Heart right ventricle (tissue), 16 donors: ENCODE measurements around the gene ROR2. TPM values are rescaled to one million over a fixed set of nuclear protein-coding genes. Genes with fewer than 3 reads are reported as not detected.
A peak's percentile ranks its signal among the peaks of the same experiment; 100 is the strongest.

Experiments used
- ATAC-seq, 8 donors: fragments of 200-7000 bp; cut with Tn5 transposase; one replicate each; pipeline ENCODE4 v1.9.1; 2020; ENCODE audit warnings: mild to moderate bottlenecking in 8 of 8, moderate library complexity in 8 of 8, moderate number of reproducible peaks in 1 of 8
- DNase-seq, 2 donors: peaks; one replicate each; pipeline ENCODE4 v3.0.0-alpha.2; 2020
- H3K27ac ChIP-seq, 10 donors: fragments of 200-600 bp; sonication (generic) in 2 of 10; one replicate each; pipeline versions ENCODE4 v1.5.0 to v1.8.0; 2020 to 2022; ENCODE audit warnings: mild to moderate bottlenecking in 3 of 10
- H3K27me3 ChIP-seq, 7 donors: fragments of 200-600 bp; one replicate each; pipeline ENCODE4 v1.8.0; 2021 to 2022; ENCODE audit warnings: mild to moderate bottlenecking in 2 of 7
- H3K36me3 ChIP-seq, 9 donors: fragments of 200-600 bp; sonication (generic) in 1 of 9; one replicate each; pipeline versions ENCODE4 v1.5.0 to v1.8.0; 2020 to 2022; ENCODE audit warnings: mild to moderate bottlenecking in 2 of 9
- H3K4me1 ChIP-seq, 9 donors: fragments of 200-600 bp; sonication (generic) in 1 of 9; one replicate each; pipeline versions ENCODE4 v1.5.0 to v1.8.0; 2020 to 2022; ENCODE audit warnings: mild to moderate bottlenecking in 4 of 9
- H3K4me3 ChIP-seq, 10 donors: fragments of 200-600 bp; sonication (generic) in 2 of 10; one replicate each; pipeline versions ENCODE4 v1.5.0 to v1.8.0; 2020 to 2022; ENCODE audit warnings: mild to moderate bottlenecking in 7 of 10, moderate library complexity in 2 of 10
- H3K9me3 ChIP-seq, 11 donors: fragments of 200-600 bp in 10 of 11; sonication (generic) in 2 of 11; one replicate each; pipeline versions ENCODE4 v1.5.0 to v1.8.0; 2013 to 2022; ENCODE audit warnings: mild to moderate bottlenecking in 2 of 11, control low read depth in 1 of 11, moderate library complexity in 1 of 11
- CTCF ChIP-seq, 9 donors: fragments of 200-600 bp; sonication (generic) in 2 of 9; IDR thresholded peaks; one replicate each; pipeline versions ENCODE4 v1.5.0 to v1.8.0; 2021 to 2022; ENCODE audit warnings: antibody characterized with exemption in 9 of 9, mild to moderate bottlenecking in 5 of 9, moderate library complexity in 1 of 9
- WGBS, 2 donors: extraction: QIAGEN DNeasy Blood & Tissue Kit; methylation state at CpG; one replicate each; pipeline ENCODE4 v1.1.7; 2013; ENCODE audit warnings: inconsistent platforms in 1 of 2; 5-methylcytosine and 5-hydroxymethylcytosine counted together
- intact Hi-C, 10 donors: fragments of 100-400 bp; cut with DNase I; formaldehyde crosslinking; loops; one replicate each; pipeline versions ENCODE4 v1.11.1 to v1.14.2; 2022
- polyA plus RNA-seq, 2 donors: library from polyadenylated mRNA; stranded (reverse); fragments of 200-250 nt; gene quantifications; one replicate each; pipeline ENCODE4 v1.2.3, GENCODE V29; 2013
- total RNA-seq, 10 donors: library from RNA; stranded (reverse); fragmentation: NEBNext Ultra II Directional in 3 of 10; extraction: Animal tissue kit (Norgen Biotek cat#: 25700) in 3 of 10; gene quantifications; one replicate each; pipeline versions ENCODE4 v1.2.1 to v1.2.4, GENCODE V29; 2021 to 2023
- donor health status: Arrhythmogenic right ventricular cardiomyopathy.
- donor health status: ischemic (EF 13 %, LVEDD 7.1; RV severe dilation, severe dysfunction).
- donor health status: healthy with polysubstance abuse.
- donor health status: DM: no; HTN: yes; CAD: no.
- donor health status: DM: no; HTN: no; CAD: no.
- donor health status: ischemic (EF 25% LVEDD 6.9; RV normal size, moderate dysfunction).
- donor health status: ischemic (EF 25% LVEDD 5.7; RV mildly dilated, moderate dysfunction).
- donor health status: healthy.
- donor health status: DM: yes; HTN: yes; CAD: no.
- donor health status: Ischemic cardiomyopathy.
- donor health status: ischemic (EF 35%, LVEDD 5.7; RV mildly dilated, moderate dysfunction).
- donor health status: nonischemic (EF 11% LVEDD 7.7; RV severe dilation, severe dysfunction).
- donor health status: DM: yes; HTN: yes; CAD: no.
- donor health status: PGD.
- donor health status: ischemic (EF 29% LVEDD 5.4; RV normal size, mild dysfunction).
- donor health status: nonischemic (EF 23%, LVEDD 6.1; RV moderate dilation, normal function).

ROR2 gene
- total and polyA plus RNA-seq, 12 donors, result 0.11 to 1.4 (median 0.47) TPM

- H3K4me1 ChIP-seq, result peaks cover 0 to 19% (median 0%) of the 10 kb centered on the region in 9 donors
- H3K36me3 ChIP-seq, result no peaks in the 10 kb centered on the region
Observed at GRCh38 chr9:91886414-91887076, 63.5 kb downstream of the ROR2 start.

GRCh38 chr9:91885746-91886413 lies 64.1 kb downstream of the ROR2 start:
- Histone ChIP-seq H3K4me1 (peaks cover 0 to 19% (median 0%) of the 10 kb centered on the region in 9 donors), H3K27ac (peak overlapping the region in 1 of 10 donors; percentile 44), H3K9me3 (no peaks in the 10 kb centered on the region), H3K36me3 (no peaks in the 10 kb centered on the region), H3K4me3 (no peak overlapping the region), H3K27me3 (peaks cover 0 to 22% (median 10%) of the 10 kb centered on the region in 7 donors)
- no peak for DNase-seq
- ATAC-seq, result no peak
- TF ChIP-seq CTCF (IDR thresholded peaks at IDR 0.05), result no peak
- WGBS, 2 donors, result 74 to 82% methylated on average over 22 of the region's 22 CpGs
- intact Hi-C loops, result no loop called here

More at GRCh38 chr9:91886414-91887076, 63.5 kb downstream of the ROR2 start:
- TF ChIP-seq CTCF (IDR thresholded peaks at IDR 0.05), result no peak
- Histone ChIP-seq H3K4me3 (no peak overlapping the region), H3K9me3 (no peaks in the 10 kb centered on the region), H3K27me3 (peaks cover 0 to 22% (median 10%) of the 10 kb centered on the region in 7 donors), H3K27ac (peak overlapping the region in 1 of 10 donors; percentile 26)
- intact Hi-C loops, result no loop called here
- 54 to 56% methylated on average over 32 of the region's 32 CpGs for WGBS, 2 donors
- ATAC-seq (no peak), DNase-seq (no peak)

DNA sequence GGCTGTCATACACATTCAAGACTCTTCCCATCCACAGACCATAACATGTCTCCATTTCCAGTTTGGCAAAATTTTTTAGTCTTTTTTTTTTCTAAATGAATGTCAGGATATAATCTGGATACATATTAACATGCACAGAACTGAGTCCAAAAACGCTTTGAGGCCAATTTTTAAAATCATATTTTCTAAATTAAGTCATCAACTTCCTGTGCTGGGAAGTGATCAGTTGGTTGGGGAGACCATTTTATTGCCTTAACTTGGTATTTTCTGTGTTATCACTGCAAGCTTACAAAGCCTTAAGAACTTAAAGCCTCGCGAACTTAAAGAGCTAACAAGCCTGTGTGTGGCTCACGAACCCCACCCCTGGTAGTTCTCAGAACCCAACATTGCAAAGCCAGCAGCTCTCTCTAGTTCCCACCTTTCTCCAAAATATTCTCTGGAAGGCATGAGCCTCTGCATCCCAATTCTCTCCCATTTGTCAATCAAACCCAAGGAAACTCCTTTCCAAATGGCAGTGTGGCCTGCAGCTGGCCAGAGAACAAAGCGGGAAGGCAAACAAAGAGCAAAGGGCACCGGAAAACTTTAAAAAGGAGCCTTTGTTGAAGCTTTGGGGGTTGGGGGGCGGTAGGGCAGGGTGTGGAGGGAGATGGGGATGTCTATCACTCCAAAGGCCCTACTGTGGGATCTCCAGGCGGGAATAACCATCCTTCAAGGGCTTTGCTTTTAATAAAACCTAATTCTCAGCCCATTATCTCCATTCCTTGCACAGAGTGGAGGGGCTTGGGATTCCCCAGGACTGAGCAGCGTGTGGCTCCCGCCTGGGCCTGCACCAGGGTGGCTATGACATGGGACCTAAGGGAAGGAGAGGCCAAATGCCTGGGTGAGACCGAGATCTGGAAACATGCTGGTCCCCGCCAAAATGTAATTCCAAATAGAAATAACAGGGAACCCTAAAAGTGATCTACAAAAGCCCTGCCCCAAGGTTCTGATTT lies 65.0 kb downstream of the ROR2 start:
- no peak overlapping the region for H3K4me3 ChIP-seq
- no peaks in the 10 kb centered on the region for H3K9me3 ChIP-seq
- H3K27ac ChIP-seq, result peak overlapping the region in 1 of 10 donors; percentile 44
- no peak for ATAC-seq
- H3K4me1 ChIP-seq, result peaks cover 0 to 22% (median 0%) of the 10 kb centered on the region in 9 donors
- H3K27me3 ChIP-seq, result peaks cover 0 to 22% (median 10%) of the 10 kb centered on the region in 7 donors
- no peak for DNase-seq
- WGBS, 2 donors, result 72 to 76% methylated on average over 12 of the region's 12 CpGs
- intact Hi-C loops, result no loop called here
- no peaks in the 10 kb centered on the region for H3K36me3 ChIP-seq
- TF ChIP-seq CTCF (IDR thresholded peaks at IDR 0.05), result no peak

- Histone ChIP-seq H3K4me1 (peaks cover 0 to 22% (median 0%) of the 10 kb centered on the region in 9 donors), H3K27ac (peak overlapping the region in 1 of 10 donors; percentile 44), H3K9me3 (no peaks in the 10 kb centered on the region), H3K4me3 (no peak overlapping the region), H3K36me3 (no peaks in the 10 kb centered on the region), H3K27me3 (peaks cover 0 to 22% (median 10%) of the 10 kb centered on the region in 7 donors)
- ATAC-seq (no peak), DNase-seq (no peak)
- WGBS, 2 donors, result 87 to 96% methylated on average over 1 of the region's 1 CpG
- intact Hi-C loops, result no loop called here
- no peak for TF ChIP-seq CTCF (IDR thresholded peaks at IDR 0.05)
Observed at GRCh38 chr9:91884153-91884552, 65.9 kb downstream of the ROR2 start.
